Stimulated activated naive CD8-positive, alpha-beta T cell treated with anti-CD3 and anti-CD28 coated beads, Interleukin-15, amount 100 ng/mL, for 72 hours (primary cell): ENCODE data around the gene HMGA1.
"Not testable (repeated sequence)": the region's sequence is repeated elsewhere in the genome, so short reads cannot be mapped to it uniquely, and the experiment has no call there.

Experiments
- ATAC-seq: fragments of 150-1000 bp; cut with Tn5 transposase; 2 replicates; pipeline ENCODE4 v1.10.0; 2021; ENCODE audit warnings: mild to moderate bottlenecking, moderate library complexity
- DNase-seq, 2 donors: peaks; one replicate each; pipeline ENCODE4 v3.0.0; 2021 to 2022
- H3K27ac Mint-ChIP-seq, 2 donors: one replicate each; pipeline ENCODE4 v1.8.0; 2022; ENCODE audit warnings: mild to moderate bottlenecking in 2 of 2, mixed read lengths in 2 of 2, moderate library complexity in 2 of 2
- H3K27me3 Mint-ChIP-seq: one replicate; pipeline ENCODE4 v1.8.0; 2022; ENCODE audit warnings: mixed read lengths
- H3K4me1 Mint-ChIP-seq: one replicate; pipeline ENCODE4 v1.8.0; 2022; ENCODE audit warnings: mild to moderate bottlenecking, mixed read lengths
- H3K4me3 Mint-ChIP-seq, 2 donors: one replicate each; pipeline ENCODE4 v1.8.0; 2022; ENCODE audit warnings: mild to moderate bottlenecking in 2 of 2, mixed read lengths in 2 of 2, moderate library complexity in 1 of 2
- H3K9me3 Mint-ChIP-seq, 2 donors: one replicate each; pipeline ENCODE4 v1.8.0; 2022; ENCODE audit warnings: mixed read lengths in 2 of 2

HMGA1 gene

DNA sequence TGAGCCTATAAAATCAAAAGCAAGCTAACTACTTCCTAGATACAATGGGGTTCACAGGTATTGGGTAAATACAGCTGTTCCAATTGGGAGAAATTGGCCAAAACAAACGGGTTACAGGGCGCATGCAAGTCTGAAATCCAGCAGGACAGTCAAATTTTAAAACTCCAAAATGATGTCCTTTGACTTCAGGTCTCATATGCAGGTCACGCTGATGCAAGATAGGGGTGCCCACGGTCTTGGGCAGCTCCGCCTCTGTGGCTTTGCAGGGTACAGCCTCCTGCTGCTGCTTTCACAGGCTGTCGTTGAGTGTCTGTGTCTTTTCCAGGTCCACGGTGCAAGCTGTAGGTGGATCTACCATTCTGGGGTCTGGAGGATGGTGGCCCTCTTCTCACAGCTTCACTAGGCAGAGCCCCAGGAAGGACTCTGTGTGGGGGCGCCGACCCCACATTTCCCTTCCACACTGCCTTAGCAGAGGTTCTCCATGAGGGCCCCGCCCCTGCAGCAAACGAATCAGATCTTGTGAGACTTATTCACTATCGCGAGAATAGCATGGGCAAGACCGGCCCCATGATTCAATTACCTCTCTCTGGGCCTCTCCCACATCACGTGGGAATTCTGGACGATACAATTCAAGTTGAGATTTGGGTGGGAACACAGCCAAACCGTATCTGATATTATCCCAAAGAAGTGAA lies 24.0 kb downstream of the HMGA1 start:
- no peak overlapping the region for H3K4me3 Mint-ChIP-seq
- no peaks in the 10 kb centered on the region for H3K9me3 Mint-ChIP-seq
- ATAC-seq (no peak), DNase-seq (no peak)
- no peaks in the 10 kb centered on the region for H3K4me1 Mint-ChIP-seq
- no peak overlapping the region for H3K27ac Mint-ChIP-seq
- peaks cover under 1% of the 10 kb centered on the region for H3K27me3 Mint-ChIP-seq

DNA sequence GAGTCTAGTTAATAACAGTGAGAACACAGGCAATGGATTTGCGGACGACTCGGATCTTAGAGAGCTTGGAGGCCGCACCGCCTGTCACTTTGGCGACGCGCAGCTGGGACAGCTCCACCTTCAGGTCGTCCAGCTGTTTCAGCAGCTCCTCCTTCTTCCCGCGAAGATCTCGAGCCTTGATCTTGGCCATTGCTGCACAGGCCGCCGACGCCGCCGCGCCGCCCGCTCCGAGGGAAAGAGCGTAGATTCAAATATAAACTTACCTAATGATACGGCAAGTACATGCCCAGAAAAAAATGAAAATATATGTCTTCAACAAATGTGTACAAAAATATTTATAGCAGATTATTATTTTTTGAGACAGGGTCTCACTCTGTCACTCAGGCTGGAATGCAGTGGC lies 26.8 kb downstream of the HMGA1 start:
- H3K27ac Mint-ChIP-seq, H3K4me1 Mint-ChIP-seq, DNase-seq, H3K9me3 Mint-ChIP-seq, H3K4me3 Mint-ChIP-seq, ATAC-seq, H3K27me3 Mint-ChIP-seq: not testable (repeated sequence)

DNA sequence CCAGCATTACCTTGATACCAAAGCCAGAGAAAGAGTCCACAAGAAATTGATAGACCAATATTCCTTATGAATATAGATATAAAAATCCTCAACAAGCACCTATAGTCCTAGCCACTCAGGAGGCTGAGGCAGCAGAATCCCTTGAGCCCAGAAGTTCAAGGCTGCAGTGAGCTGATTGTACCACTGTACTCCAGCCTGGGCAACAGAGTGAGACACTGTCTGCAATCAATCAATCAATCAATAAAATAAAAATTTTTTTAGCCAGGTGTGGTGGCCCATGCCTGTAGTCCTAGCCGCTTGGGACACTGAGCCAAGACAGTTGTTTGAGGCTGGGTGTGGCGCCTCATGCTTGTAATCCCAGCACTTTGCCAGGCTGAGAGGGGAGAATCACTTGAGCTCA lies 31.1 kb downstream of the HMGA1 start:
- no peak for ATAC-seq
- H3K27me3 Mint-ChIP-seq: peaks cover 6% of the 10 kb centered on the region

DNA sequence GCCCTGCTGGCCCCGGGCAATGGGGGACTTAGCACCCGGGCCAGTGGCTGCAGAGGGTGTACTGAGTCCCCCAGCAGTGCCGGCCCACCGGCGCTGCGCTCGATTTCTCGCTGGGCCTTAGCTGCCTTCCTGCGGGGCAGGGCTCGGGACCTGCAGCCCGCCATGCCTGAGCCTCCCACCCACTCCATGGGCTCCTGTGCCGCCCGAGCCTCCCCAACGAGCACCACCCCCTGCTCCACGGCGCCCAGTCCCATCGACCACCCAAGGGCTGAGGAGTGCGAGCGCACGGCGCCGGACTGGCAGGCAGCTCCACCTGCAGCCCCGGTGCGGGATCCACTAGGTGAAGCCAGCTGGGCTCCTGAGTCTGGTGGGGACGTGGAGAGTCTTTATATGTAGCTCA lies 32.5 kb downstream of the HMGA1 start:
- H3K9me3 Mint-ChIP-seq, H3K4me3 Mint-ChIP-seq, ATAC-seq, H3K4me1 Mint-ChIP-seq, H3K27ac Mint-ChIP-seq, DNase-seq, H3K27me3 Mint-ChIP-seq: not testable (repeated sequence)

More for the DNA sequence above, 31.1 kb downstream of the HMGA1 start:
- H3K27ac Mint-ChIP-seq: no peak overlapping the region
- peaks cover 8% of the 10 kb centered on the region for H3K4me1 Mint-ChIP-seq
- no peak for DNase-seq
- H3K9me3 Mint-ChIP-seq: no peaks in the 10 kb centered on the region
- no peak overlapping the region for H3K4me3 Mint-ChIP-seq

DNA sequence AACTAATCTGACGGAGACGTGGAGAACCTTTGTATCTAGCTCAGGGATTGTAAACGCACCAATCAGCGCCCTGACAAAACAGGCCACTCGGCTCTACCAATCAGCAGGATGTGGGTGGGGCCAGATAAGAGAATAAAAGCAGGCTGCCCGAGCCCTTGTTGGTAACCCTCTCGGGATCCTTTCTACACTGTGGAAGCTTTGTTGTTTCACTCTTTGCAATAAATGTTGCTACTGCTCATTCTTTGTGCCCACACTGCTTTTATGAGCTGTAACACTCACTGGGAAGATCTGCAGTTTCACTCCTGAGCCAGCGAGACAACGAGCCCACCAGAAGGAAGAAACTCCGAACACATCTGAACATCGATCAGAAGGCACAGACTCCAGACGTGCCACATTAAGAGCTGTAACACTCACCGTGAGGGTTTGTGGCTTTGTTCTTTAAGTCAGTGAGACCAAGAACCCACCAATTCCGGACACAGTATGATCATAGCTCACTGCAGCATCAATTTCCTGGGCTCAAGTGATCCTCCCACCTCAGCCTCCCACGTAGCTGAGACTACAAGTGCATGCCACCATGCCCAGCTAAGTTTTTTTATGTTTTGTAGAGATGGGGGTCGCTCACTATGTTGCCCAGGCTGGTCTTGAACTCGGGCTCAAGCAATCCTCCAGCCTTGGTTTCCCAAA lies 33.1 kb downstream of the HMGA1 start:
- H3K27ac Mint-ChIP-seq: not testable (repeated sequence)

DNA sequence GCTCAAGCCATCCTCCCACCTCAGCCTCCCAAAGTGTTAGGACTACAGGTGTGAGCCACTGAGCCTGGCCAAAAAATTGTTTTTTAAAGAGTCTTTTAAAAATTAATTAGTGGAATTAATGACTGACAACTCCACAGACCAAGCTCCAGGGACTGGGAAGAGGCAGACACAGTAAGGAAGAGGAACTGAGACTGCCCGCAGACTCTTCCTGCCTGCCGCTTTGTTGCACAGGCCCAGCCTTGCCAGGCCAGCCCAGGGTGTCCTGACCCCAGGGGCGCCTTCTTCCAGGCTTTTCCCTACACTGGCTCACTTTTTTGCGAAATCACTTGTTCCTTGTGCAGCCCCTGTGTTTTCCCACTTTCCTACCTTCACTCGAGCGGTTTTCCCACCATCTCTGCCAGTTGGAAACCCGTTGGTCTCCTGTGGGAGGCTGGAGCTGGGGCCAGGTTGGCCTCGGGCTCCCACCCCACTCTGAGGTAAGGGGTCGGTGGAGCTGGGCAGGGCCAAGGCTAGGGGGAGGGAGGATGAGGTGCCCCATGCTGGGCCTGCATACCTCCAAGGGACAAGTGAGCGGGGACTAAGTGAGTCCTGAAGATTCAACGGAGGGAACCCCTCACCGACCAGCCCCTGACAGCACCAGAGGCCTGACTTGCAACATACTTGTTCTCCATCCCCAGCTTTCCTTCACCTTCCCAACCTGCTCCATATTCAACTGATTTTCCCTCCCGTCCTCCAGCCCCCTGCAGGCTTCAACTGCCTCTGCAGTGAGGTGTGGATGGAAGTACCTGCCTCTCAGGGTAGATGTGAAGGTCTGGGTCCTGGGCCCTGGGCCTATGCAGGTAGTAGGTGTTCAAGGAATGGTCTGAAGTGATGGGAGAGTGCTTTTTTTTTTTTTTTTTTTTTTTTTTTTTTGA lies 35.6 kb downstream of the HMGA1 start:
- no peaks in the 10 kb centered on the region for H3K9me3 Mint-ChIP-seq
- peaks cover 13% of the 10 kb centered on the region for H3K4me1 Mint-ChIP-seq
- DNase-seq (no peak), ATAC-seq (no peak)
- no peaks in the 10 kb centered on the region for H3K27me3 Mint-ChIP-seq
- H3K4me3 Mint-ChIP-seq: no peak overlapping the region
- peak overlapping the region in 1 of 2 donors; percentile 20 for H3K27ac Mint-ChIP-seq

More for the DNA sequence above, 33.1 kb downstream of the HMGA1 start:
- H3K4me3 Mint-ChIP-seq: peak overlapping the region; percentile 12 to 15
- H3K27me3 Mint-ChIP-seq, H3K9me3 Mint-ChIP-seq, DNase-seq, ATAC-seq, H3K4me1 Mint-ChIP-seq: not testable (repeated sequence)

DNA sequence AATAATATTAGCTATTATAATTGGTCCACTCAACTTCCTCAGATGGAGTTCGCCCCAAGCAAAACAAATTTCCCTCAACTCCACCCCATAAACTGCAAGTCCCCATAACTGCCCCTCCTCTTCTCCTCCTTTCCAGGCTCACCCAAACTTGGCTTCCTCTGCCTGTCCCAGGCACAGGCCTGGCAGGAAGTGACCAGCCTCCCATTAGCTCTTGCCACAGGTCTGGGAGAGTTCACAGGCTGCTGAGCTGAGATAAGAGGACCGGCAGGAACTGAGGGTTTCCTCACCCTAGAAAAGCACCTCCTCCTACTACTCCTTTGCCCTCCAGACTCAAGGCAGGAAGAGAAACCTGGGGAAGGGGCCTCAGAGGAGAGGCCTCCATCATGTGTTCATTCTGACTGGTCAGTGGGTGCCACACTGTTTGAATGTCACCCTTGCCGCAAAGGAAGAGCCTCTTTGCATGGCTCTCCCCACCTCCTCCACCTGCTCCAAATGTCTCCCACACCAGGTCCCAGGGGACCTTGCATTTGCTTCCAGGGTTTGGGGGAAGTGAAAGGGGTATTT lies 36.7 kb downstream of the HMGA1 start:
- peaks cover 13% of the 10 kb centered on the region for H3K4me1 Mint-ChIP-seq
- ATAC-seq (no peak), DNase-seq (no peak)
- no peaks in the 10 kb centered on the region for H3K27me3 Mint-ChIP-seq
- H3K27ac Mint-ChIP-seq: no peak overlapping the region
- H3K4me3 Mint-ChIP-seq: no peak overlapping the region
- no peaks in the 10 kb centered on the region for H3K9me3 Mint-ChIP-seq

DNA sequence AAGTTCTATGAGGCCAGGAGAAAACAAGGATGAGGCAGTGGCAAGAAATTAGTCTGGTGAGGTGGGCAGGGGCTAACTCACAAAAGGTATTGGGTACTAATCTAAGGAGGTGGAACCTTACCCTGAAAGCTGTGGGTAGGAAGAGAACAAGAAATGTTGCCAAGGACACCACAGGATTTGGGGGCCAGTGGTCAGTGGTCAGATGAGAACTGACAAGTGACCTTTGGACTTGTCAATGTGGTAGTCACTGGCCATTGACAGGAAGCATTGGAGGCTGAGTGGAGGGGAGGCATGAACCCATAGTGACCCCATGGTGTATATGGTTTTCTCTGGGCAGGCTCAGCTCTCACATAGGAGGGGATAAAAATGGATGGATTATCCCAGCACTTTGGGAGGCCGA lies 37.5 kb downstream of the HMGA1 start:
- Mint-ChIP-seq H3K4me1 (peaks cover 13% of the 10 kb centered on the region), H3K27me3 (no peaks in the 10 kb centered on the region), H3K9me3 (no peaks in the 10 kb centered on the region), H3K27ac (no peak overlapping the region), H3K4me3 (no peak overlapping the region)
- no peak for DNase-seq
- ATAC-seq: no peak

DNA sequence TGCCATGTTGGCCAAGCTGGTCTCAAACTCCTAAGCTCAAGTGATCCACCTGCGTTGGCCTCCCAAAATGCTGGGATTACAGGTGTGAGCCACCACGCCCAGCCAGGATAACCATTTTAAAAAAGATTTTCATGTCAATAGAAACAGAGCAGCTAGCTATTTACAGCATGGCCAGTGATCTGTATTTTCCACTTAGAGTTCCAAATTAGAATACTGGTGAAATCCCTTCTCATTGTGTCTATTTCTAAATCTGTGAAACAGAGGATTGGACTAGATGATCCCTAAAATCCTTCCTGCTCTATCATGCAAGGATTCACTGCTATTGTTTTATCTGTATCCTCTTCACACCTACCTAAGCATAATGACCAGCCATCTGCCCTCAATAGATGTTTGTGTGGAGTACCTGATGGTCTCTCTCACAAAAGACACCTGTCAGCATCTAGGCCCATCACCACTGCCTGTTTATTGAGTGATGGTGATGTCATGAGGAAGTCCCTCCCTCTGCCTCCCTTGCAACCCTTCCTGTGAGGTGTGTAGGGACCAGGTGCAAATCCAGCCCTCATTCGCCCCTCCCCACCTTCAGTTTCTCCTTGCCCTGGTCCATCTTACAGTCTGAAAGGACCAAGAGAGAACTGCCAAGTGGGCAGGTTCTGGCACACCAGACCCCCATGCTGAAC lies 38.6 kb downstream of the HMGA1 start:
- no peaks in the 10 kb centered on the region for H3K9me3 Mint-ChIP-seq
- no peak overlapping the region for H3K4me3 Mint-ChIP-seq
- H3K27me3 Mint-ChIP-seq: no peaks in the 10 kb centered on the region
- peaks cover 4% of the 10 kb centered on the region for H3K4me1 Mint-ChIP-seq
- DNase-seq: no peak
- peak; percentile 57 for ATAC-seq
- peak overlapping the region; percentile 42 to 55 for H3K27ac Mint-ChIP-seq

DNA sequence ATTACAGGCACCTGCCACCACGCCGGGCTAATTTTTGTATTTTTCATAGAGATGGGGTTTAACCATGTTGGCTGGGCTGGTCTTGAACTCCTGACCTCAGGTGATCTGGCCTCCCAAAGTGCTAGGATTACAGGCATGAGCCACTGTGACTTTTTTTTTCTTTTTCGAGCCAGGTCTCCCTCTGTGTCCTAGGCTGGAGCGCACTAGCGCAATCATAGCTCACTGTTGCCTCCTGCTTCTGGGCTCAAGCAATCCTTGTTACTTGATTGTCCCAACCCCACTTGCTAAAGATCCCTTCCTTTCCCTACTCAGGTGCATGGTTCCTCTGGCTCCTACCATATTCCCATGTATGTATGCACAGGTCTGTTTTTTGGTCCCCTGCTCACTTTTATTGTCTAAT lies 39.5 kb downstream of the HMGA1 start:
- ATAC-seq (no peak), DNase-seq (no peak)
- peak overlapping the region in 1 of 2 donors; percentile 10 for H3K27ac Mint-ChIP-seq
- no peak overlapping the region for H3K4me3 Mint-ChIP-seq
- peaks cover 4% of the 10 kb centered on the region for H3K4me1 Mint-ChIP-seq
- no peaks in the 10 kb centered on the region for H3K9me3 Mint-ChIP-seq
- no peaks in the 10 kb centered on the region for H3K27me3 Mint-ChIP-seq

DNA sequence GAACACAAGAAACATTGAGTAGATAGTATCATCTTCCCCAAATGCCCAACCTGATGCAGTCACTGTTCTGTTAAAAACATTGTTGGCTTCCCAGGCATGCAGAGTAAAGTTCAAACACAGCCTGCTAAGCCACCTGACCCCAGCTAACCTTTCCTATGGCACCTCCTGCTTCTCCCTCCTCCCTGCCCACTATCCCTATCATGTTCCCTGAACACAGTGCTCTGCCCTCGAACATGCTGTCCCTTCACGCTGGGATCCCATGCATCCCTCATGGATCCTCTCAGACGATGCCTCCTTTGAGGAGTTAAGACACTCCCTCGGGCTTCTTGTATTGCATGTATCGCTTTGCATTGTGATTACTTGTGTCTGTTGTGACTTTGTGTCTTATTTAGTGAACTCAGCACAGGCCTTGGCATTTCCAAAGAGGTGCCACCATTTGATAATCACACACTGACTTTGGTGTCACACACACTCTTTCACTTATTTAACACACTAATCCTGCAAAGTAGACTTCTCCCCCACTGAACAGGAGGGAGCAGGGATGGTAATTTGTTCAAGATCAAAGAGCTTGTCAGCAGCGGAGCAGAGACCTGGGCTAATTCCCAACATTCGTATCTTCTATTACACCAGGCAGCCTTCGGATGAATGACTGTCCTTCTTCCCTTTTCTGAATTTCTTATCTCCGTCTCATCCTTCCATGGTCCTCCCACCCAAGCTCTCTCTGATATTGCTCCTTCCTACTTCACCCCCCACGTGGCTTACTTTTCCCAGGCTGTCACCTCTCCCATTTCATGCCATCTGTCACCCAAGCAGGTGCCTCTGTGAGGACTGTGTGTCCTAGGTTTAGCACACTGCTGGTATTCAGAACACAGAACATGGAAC lies 40.4 kb downstream of the HMGA1 start:
- Mint-ChIP-seq H3K9me3 (no peaks in the 10 kb centered on the region), H3K4me1 (peaks cover 4% of the 10 kb centered on the region), H3K27me3 (no peaks in the 10 kb centered on the region), H3K4me3 (no peak overlapping the region), H3K27ac (no peak overlapping the region)
- ATAC-seq (no peak), DNase-seq (no peak)

DNA sequence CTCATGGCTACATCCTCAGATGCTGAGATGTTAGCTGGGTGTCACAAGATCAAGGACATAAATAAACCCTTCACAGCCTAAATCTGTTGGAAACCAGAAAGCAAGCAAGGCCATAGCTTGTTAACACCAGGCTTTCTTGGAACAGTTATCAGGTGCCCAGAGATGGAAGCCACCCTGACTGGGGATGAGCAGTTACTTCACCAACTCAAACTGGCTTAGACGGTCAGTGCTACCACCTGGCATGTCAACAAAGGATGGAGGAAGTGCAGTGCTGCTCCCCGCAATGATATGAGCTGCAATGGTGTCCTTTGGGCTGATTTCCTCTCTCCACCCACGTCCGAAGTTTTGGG lies 41.1 kb downstream of the HMGA1 start:
- ATAC-seq (no peak), DNase-seq (no peak)
- Mint-ChIP-seq H3K9me3 (no peaks in the 10 kb centered on the region), H3K4me1 (peaks cover 4% of the 10 kb centered on the region), H3K27ac (no peak overlapping the region), H3K27me3 (no peaks in the 10 kb centered on the region), H3K4me3 (no peak overlapping the region)

DNA sequence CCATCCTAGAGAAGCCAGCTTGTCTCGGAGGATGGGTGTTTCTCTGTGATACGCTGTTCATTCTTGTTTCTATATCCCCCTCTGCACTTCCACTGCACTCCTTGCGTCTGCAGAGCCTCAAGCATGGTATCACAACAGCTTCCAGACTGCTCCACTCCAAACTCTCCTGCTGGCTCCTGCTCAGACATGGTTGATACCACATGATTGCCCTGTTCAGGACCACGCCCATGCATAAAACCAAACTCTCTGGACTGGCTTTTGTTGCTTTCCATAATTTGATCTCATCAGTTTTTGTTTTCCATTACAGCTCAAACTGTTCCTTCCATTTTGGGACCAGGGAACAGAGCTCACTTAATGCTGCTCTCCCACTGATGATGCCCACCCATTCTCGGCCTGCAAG lies 42.2 kb downstream of the HMGA1 start:
- no peak for ATAC-seq
- H3K27ac Mint-ChIP-seq: peak overlapping the region in 1 of 2 donors; percentile 41
- DNase-seq: no peak
- no peaks in the 10 kb centered on the region for H3K9me3 Mint-ChIP-seq
- H3K27me3 Mint-ChIP-seq: no peaks in the 10 kb centered on the region
- peaks cover 4% of the 10 kb centered on the region for H3K4me1 Mint-ChIP-seq
- no peak overlapping the region for H3K4me3 Mint-ChIP-seq

DNA sequence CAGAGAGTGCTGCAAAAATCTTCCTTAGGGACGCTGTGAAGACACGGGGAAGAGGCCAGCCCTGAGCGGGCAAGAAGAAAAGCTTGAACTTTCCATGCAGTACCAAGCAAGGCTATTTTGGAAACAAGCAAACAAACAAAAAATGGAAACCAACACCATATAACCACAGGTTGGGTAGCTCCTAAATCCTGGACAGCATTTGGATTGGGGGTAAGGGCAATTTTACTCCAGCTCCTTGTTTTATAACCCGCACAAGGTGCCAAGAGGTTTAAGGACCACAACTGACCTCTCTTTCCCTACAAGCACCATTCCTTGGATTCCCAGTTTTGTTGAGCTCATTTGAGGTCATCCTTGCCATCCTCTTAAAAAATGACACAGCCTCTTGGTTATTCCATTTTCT lies 43.5 kb downstream of the HMGA1 start:
- Mint-ChIP-seq H3K9me3 (no peaks in the 10 kb centered on the region), H3K27me3 (no peaks in the 10 kb centered on the region), H3K27ac (no peak overlapping the region), H3K4me1 (peaks cover 4% of the 10 kb centered on the region), H3K4me3 (no peak overlapping the region)
- DNase-seq (no peak), ATAC-seq (no peak)
